Measurements from ENCODE around the gene AK6. TPM values are rescaled to one million over a fixed set of nuclear protein-coding genes. Genes with fewer than 3 reads are reported as not detected.
A peak's percentile ranks its signal among the peaks of the same experiment; 100 is the strongest.

The AK6 gene
- total and polyA plus RNA-seq, 9 of the 15 experiments (the other 6 are each of a cell fraction or from before 2014, with no cell fraction given) = 84.6 to 669 (median 143) TPM

GRCh38 chr5:69312459-69313160, 56.7 kb downstream of the AK6 start:
- peaks cover 6% of the 10 kb centered on the region; the same call in 1 of the 2 replicates for H3K9me3 ChIP-seq (replicated peaks; ENCODE audit: control insufficient read depth, insufficient read depth, low read depth, low read length)
- H3K27me3 ChIP-seq (ENCODE audit: control insufficient read depth in 2 of 2, insufficient read depth in 2 of 2, low read length in 2 of 2) = no peaks in the 10 kb centered on the region
- no peak overlapping the region for H2AFZ ChIP-seq (ENCODE audit: low read depth, low read length)
- H3K4me3 ChIP-seq = no peak overlapping the region
- no peaks in the 10 kb centered on the region for H4K20me1 ChIP-seq (replicated peaks; ENCODE audit: control insufficient read depth, insufficient read depth, low read length)
- H3K4me1 ChIP-seq (replicated peaks in 1 of 2; ENCODE audit: control insufficient read depth in 2 of 2, insufficient read depth in 2 of 2, low read length in 2 of 2) = peaks cover 9 to 13% of the 10 kb centered on the region in 2 experiments; a peak in 3 of 5 replicates
- no TSS peak for BruUV-seq (replicated peaks)
- intact Hi-C loops (cut with micrococcal nuclease) = no loop called here
- ATAC-seq (peak; percentile 64), FAIRE-seq (peak; percentile 66), DNase-seq (ENCODE audit: extremely low read depth in 1 of 4, low spot score in 3 of 4) (peak in 2 of 4 experiments; percentile 24 to 51)
- no peak overlapping the region for H3K27ac ChIP-seq (ENCODE audit: extremely low read depth, low read depth, low read length)
- H3K36me3 ChIP-seq (ENCODE audit: control insufficient read depth, insufficient read depth, low read length) = peaks cover 25% of the 10 kb centered on the region; the same call in 1 of the 3 replicates
- H3K4me2 ChIP-seq (ENCODE audit: insufficient read depth, low read length) = peak overlapping the region; percentile 21; the same call in 1 of the 2 replicates
- H3K9ac ChIP-seq (ENCODE audit: insufficient read depth in 1 of 2, low read depth in 2 of 2, low read length in 2 of 2) = peak overlapping the region in 1 of 2 experiments; percentile 14; a peak in 1 of 4 replicates
- no peaks in the 10 kb centered on the region for H3K9me1 ChIP-seq (ENCODE audit: control insufficient read depth, insufficient read depth, low read length)
- 4% methylated on average over 5 of the region's 5 CpGs for WGBS (ENCODE audit: insufficient coverage, low coverage, missing lambda C conversion rate)
- POLR2A ChIA-PET = interaction anchor here (0.7 to 1.8 kb wide), 4 partner anchors 12 to 41 kb away, joined by 3 to 8 read pairs (median 4); no protein-coding TSS in a partner anchor
- in situ Hi-C loops (cut with MboI) = no loop called here
- CTCF ChIA-PET (ENCODE audit: low intra/inter-chr PET ratio) = no interaction called here
- no peaks in the 10 kb centered on the region for H3K79me2 ChIP-seq (ENCODE audit: control insufficient read depth, insufficient read depth, low read length)
- 0 out of 4 replicates have a peak, but pooled peaks of 1 of the 2 experiments have one; percentile 15 for TF ChIP-seq KDM1A (IDR thresholded peaks at IDR 0.05)
- no peak for TF ChIP-seq RBBP5 (IDR thresholded peaks at IDR 0.05; ENCODE audit: borderline replicate concordance, insufficient read depth, low read length, poor library complexity, severe bottlenecking)
- no peak for TF ChIP-seq SMARCB1 (IDR thresholded peaks at IDR 0.05; ENCODE audit: insufficient read length, low read depth)
- TF ChIP-seq FOXK2 (conservative IDR thresholded peaks at IDR 0.05 in 1 of 2, IDR thresholded peaks at IDR 0.05 in 1 of 2; ENCODE audit: low read depth in 2 of 2) = peak; percentile 69 to 76; a peak in 3 of 4 replicates
- no peak for TF ChIP-seq MAZ (CRISPR knock-in tag; conservative IDR thresholded peaks at IDR 0.05 in 1 of 2, IDR thresholded peaks at IDR 0.05 in 1 of 2)
- TF ChIP-seq BCLAF1 (IDR thresholded peaks at IDR 0.05; ENCODE audit: borderline replicate concordance in 1 of 2, control insufficient read depth in 1 of 2, low read depth in 2 of 2, low read length in 1 of 2) = no peak
- TF ChIP-seq SRSF7 (optimal IDR thresholded peaks at IDR 0.05; ENCODE audit: low read depth, low read length) = no peak
- TF ChIP-seq ZBTB8A (IDR thresholded peaks at IDR 0.05; ENCODE audit: partially characterized antibody) = no peak
- peak; percentile 74; the same call in 1 of the 2 replicates for TF ChIP-seq SPI1 (IDR thresholded peaks at IDR 0.05; ENCODE audit: borderline replicate concordance, low read depth, low read length)
- no peak for TF ChIP-seq C11orf30 (IDR thresholded peaks at IDR 0.05; ENCODE audit: low read depth)
- peak in 1 of 2 experiments; percentile 77; a peak in 1 of 4 replicates for TF ChIP-seq RCOR1 (IDR thresholded peaks at IDR 0.05; ENCODE audit: borderline replicate concordance in 1 of 2, low read depth in 2 of 2, low read length in 2 of 2)
- peak in 1 of 2 experiments; percentile 93; a peak in 2 of 4 replicates for TF ChIP-seq FOXA3 (CRISPR knock-in tag; conservative IDR thresholded peaks at IDR 0.05 in 1 of 2, IDR thresholded peaks at IDR 0.05 in 1 of 2)
- TF ChIP-seq CAMTA2 (CRISPR knock-in tag; conservative IDR thresholded peaks at IDR 0.05) = no peak
- TF ChIP-seq SRSF9 (IDR thresholded peaks at IDR 0.05; ENCODE audit: borderline replicate concordance, low read depth, low read length) = no peak
- no peak for TF ChIP-seq HDAC8 (tag; IDR thresholded peaks at IDR 0.05)
- peak; percentile 20; the same call in 1 of the 2 replicates for TF ChIP-seq EP300 (IDR thresholded peaks at IDR 0.05; ENCODE audit: low read length)

Data from K562 (cell line).